PC-3 (cell line): ENCODE data around the gene LNP1. TPM values are rescaled to one million over a fixed set of nuclear protein-coding genes. Genes with fewer than 3 reads are reported as not detected.
A peak's percentile ranks its signal among the peaks of the same experiment; 100 is the strongest.
"Not testable (repeated sequence)": the region's sequence is repeated elsewhere in the genome, so short reads cannot be mapped to it uniquely, and the experiment has no call there.

Experiments
- ATAC-seq: fragments of 200-7000 bp; cut with Tn5 transposase; 2 replicates; pipeline ENCODE4 v1.9.1; 2020; ENCODE audit warnings: mild to moderate bottlenecking, moderate library complexity
- BruUV-seq: library from RNA; stranded (reverse); fragments of 400-500 nt; replicated peaks from 2 replicates; lab custom pipeline; 2021; lab: Mats Ljungman, UMichigan
- CTCF ChIA-PET: fragments of 300-600 bp; sonication (Branson Sonifier 250); formaldehyde crosslinking; loops from one replicate; lab custom pipeline; 2022; ENCODE audit warnings: antibody characterized with exemption; lab: Charles Lee
- POLR2A ChIA-PET: fragments of 300-600 bp; sonication (Branson Sonifier 250); formaldehyde crosslinking; loops from one replicate; lab custom pipeline; 2022; ENCODE audit warnings: antibody characterized with exemption; ENCODE audit not compliant: unreplicated experiment; lab: Charles Lee
- DNase-seq: peaks from one replicate; pipeline ENCODE4 v3.0.0-alpha.2; 2015
- H2AFZ ChIP-seq: fragments of 300-600 bp; sonication (generic); 2 replicates; pipeline ENCODE4 v1.6.0; 2016; ENCODE audit warnings: antibody characterized with exemption, low read length
- H3F3A ChIP-seq: fragments of 300-600 bp; sonication (generic); one replicate; pipeline ENCODE4 v1.6.0; 2017; ENCODE audit warnings: antibody characterized with exemption, low read length, control low read depth, mild to moderate bottlenecking; ENCODE audit not compliant: unreplicated experiment
- H3K27ac ChIP-seq: fragments of 300-600 bp; sonication (generic); 2 replicates; pipeline ENCODE4 v1.5.1; 2016; ENCODE audit warnings: mild to moderate bottlenecking, low read length
- H3K27me3 ChIP-seq: fragments of 300-600 bp; sonication (generic); 2 replicates; pipeline ENCODE4 v1.6.1; 2016; ENCODE audit warnings: low read length, mixed read lengths
- H3K36me3 ChIP-seq: fragments of 300-600 bp; sonication (generic); 2 replicates; pipeline ENCODE4 v1.6.1; 2016; ENCODE audit warnings: low read depth, mixed run types, low read length, mixed read lengths
- H3K4me1 ChIP-seq: fragments of 300-600 bp; sonication (generic); 2 replicates; pipeline ENCODE4 v1.5.1; 2016; ENCODE audit warnings: low read length; ENCODE audit not compliant: insufficient read depth
- H3K4me2 ChIP-seq: fragments of 300-600 bp; sonication (generic); 2 replicates; pipeline ENCODE4 v1.6.0; 2016; ENCODE audit warnings: low read length
- H3K4me3 ChIP-seq: fragments of 300-600 bp; sonication (generic); 2 replicates; pipeline ENCODE4 v1.5.1; 2016; ENCODE audit warnings: mild to moderate bottlenecking, low read length, mixed read lengths
- H3K79me2 ChIP-seq: fragments of 300-600 bp; sonication (generic); 2 replicates; pipeline ENCODE4 v1.6.1; 2017; ENCODE audit warnings: low read length, mixed read lengths
- H3K9ac ChIP-seq: fragments of 300-600 bp; sonication (generic); 2 replicates; pipeline ENCODE4 v1.6.0; 2016; ENCODE audit warnings: mild to moderate bottlenecking, low read length
- H3K9me2 ChIP-seq: fragments of 300-600 bp; sonication (generic); replicated peaks from 2 replicates; pipeline ENCODE4 v1.6.1; 2016; ENCODE audit warnings: mixed run types, low read length, mixed read lengths
- H3K9me3 ChIP-seq: fragments of 300-600 bp; sonication (generic); 2 replicates; pipeline ENCODE4 v1.6.1; 2016; ENCODE audit warnings: low read length, mixed read lengths
- H4K20me1 ChIP-seq: fragments of 300-600 bp; sonication (generic); 2 replicates; pipeline ENCODE4 v1.6.1; 2016; ENCODE audit warnings: low read length, mixed read lengths
- CTCF ChIP-seq: fragments of 300-600 bp; sonication (generic); conservative IDR thresholded peaks from 2 replicates; pipeline ENCODE4 v1.5.1; 2017; ENCODE audit warnings: antibody characterized with exemption, low read depth, mild to moderate bottlenecking, low read length
- EZH2 ChIP-seq: fragments of 300-600 bp; sonication (generic); IDR thresholded peaks from one replicate; pipeline ENCODE4 v1.6.1; 2017; ENCODE audit warnings: antibody characterized with exemption, mild to moderate bottlenecking, low read length; ENCODE audit not compliant: unreplicated experiment
- EZH2phosphoT487 ChIP-seq: fragments of 300-600 bp; sonication (generic); IDR thresholded peaks from 2 replicates; pipeline ENCODE4 v1.6.1; 2018; ENCODE audit warnings: mild to moderate bottlenecking, antibody characterized with exemption, low read length, borderline replicate concordance
- intact Hi-C: fragments of 100-400 bp; cut with micrococcal nuclease; formaldehyde crosslinking; loops from 2 replicates; pipeline ENCODE4 v1.9.0; 2023
- total RNA-seq: library from RNA; depleted of rRNA; stranded (reverse); fragments of >200 nt; gene quantifications from 2 replicates; pipeline ENCODE4 v1.2.3, GENCODE V29; 2014

LNP1 gene
- total RNA-seq, 1 experiment from 2014 or later: 6.8 TPM

- Histone ChIP-seq H3K79me2 (no peaks in the 10 kb centered on the region), H3K9ac (peak overlapping the region; percentile 81), H3K4me2 (peak overlapping the region; percentile 74), H3K4me1 (peaks cover 47% of the 10 kb centered on the region), H3K4me3 (peak overlapping the region; percentile 22), H3K9me3 (no peaks in the 10 kb centered on the region), H3K9me2 (no peaks in the 10 kb centered on the region), H4K20me1 (no peaks in the 10 kb centered on the region), H3F3A (peaks cover 7% of the 10 kb centered on the region), H3K36me3 (peaks cover 6% of the 10 kb centered on the region; the same call in 1 of the 2 replicates), H3K27ac (peak overlapping the region; percentile 96), H3K27me3 (no peaks in the 10 kb centered on the region), H2AFZ (peak overlapping the region; percentile 6)
- BruUV-seq: no TSS peak
- intact Hi-C loops: loop anchor here (2.0 kb wide), 1 partner anchor 36 kb away; no protein-coding TSS in a partner anchor
- ATAC-seq (peak; percentile 73), DNase-seq (no peak)
- POLR2A ChIA-PET: interaction anchor here (0.5 to 0.6 kb wide), 3 partner anchors 37 to 1353 kb away, joined by 4 to 13 read pairs (median 5); partner anchors contain the start of genes LNP1 and TOMM70
- CTCF ChIA-PET: interaction anchor here (0.5 kb wide), 1 partner anchor 65 kb away, joined by 7 read pairs; no protein-coding TSS in a partner anchor
- TF ChIP-seq EZH2 (no peak), EZH2phosphoT487 (no peak), CTCF (no peak)
Observed at GRCh38 chr3:100438623-100438974, 37.3 kb downstream of the LNP1 start.

GRCh38 chr3:100440895-100441294 is 39.6 kb downstream of the LNP1 start:
- no peaks in the 10 kb centered on the region for H3K9me2 ChIP-seq
- H2AFZ ChIP-seq: no peak overlapping the region
- H3K27me3 ChIP-seq: no peaks in the 10 kb centered on the region
- peaks cover 7% of the 10 kb centered on the region for H3F3A ChIP-seq
- ChIA-PET POLR2A (interaction anchor here (0.6 kb wide), 1 partner anchor 52 kb away, joined by 9 read pairs; no protein-coding TSS in a partner anchor), CTCF (no interaction called here)
- H3K36me3 ChIP-seq: peaks cover 6% of the 10 kb centered on the region; the same call in 1 of the 2 replicates
- no peak overlapping the region for H3K4me2 ChIP-seq
- H4K20me1 ChIP-seq: no peaks in the 10 kb centered on the region
- ATAC-seq (no peak), DNase-seq (no peak)
- peaks cover 47% of the 10 kb centered on the region for H3K4me1 ChIP-seq
- BruUV-seq: no TSS peak
- intact Hi-C loops: no loop called here
- H3K9ac ChIP-seq: no peak overlapping the region
- H3K9me3 ChIP-seq: no peaks in the 10 kb centered on the region
- no peak for TF ChIP-seq CTCF
- TF ChIP-seq EZH2: no peak
- no peak for TF ChIP-seq EZH2phosphoT487
- H3K4me3 ChIP-seq: no peak overlapping the region
- H3K27ac ChIP-seq: no peak overlapping the region
- H3K79me2 ChIP-seq: no peaks in the 10 kb centered on the region

GRCh38 chr3:100443690-100444089 is 42.4 kb downstream of the LNP1 start:
- POLR2A ChIA-PET: no interaction called here

GRCh38 chr3:100447067-100447466 is 45.7 kb downstream of the LNP1 start:
- POLR2A ChIA-PET, H3K4me1 ChIP-seq, intact Hi-C loops, H3K79me2 ChIP-seq, H3K4me2 ChIP-seq, H3K9me3 ChIP-seq, H3K27ac ChIP-seq, H4K20me1 ChIP-seq, H2AFZ ChIP-seq, DNase-seq, H3K9ac ChIP-seq, ATAC-seq, H3F3A ChIP-seq, BruUV-seq, H3K36me3 ChIP-seq, H3K4me3 ChIP-seq, H3K27me3 ChIP-seq, H3K9me2 ChIP-seq, CTCF ChIA-PET: not testable (repeated sequence)

More at GRCh38 chr3:100443690-100444089, 42.4 kb downstream of the LNP1 start:
- Histone ChIP-seq H3K4me2 (no peak overlapping the region), H3F3A (no peaks in the 10 kb centered on the region), H3K9me2 (no peaks in the 10 kb centered on the region), H3K79me2 (no peaks in the 10 kb centered on the region), H4K20me1 (no peaks in the 10 kb centered on the region), H3K36me3 (peaks cover 4% of the 10 kb centered on the region; the same call in 1 of the 2 replicates), H3K4me3 (no peak overlapping the region), H3K4me1 (peaks cover 28% of the 10 kb centered on the region), H3K9me3 (0 out of 2 replicates have a peak, but pooled peaks cover 8% of the 10 kb centered on the region), H3K9ac (no peak overlapping the region), H3K27ac (no peak overlapping the region), H2AFZ (no peak overlapping the region), H3K27me3 (no peaks in the 10 kb centered on the region)
- intact Hi-C loops: no loop called here
- DNase-seq (no peak), ATAC-seq (no peak)
- CTCF ChIA-PET: no interaction called here
- BruUV-seq: no TSS peak
- TF ChIP-seq EZH2: no peak
- no peak for TF ChIP-seq CTCF
- no peak for TF ChIP-seq EZH2phosphoT487
